D721Med (cell line): ENCODE results near the gene HIVEP3.

Source experiments
- DNase-seq: peaks from one replicate; pipeline ENCODE4 v3.0.0; 2011; ENCODE audit warnings: low spot score; ENCODE audit not compliant: insufficient read length
- FAIRE-seq: peaks from 2 replicates; lab custom pipeline; 2011; peaks lifted over from hg19 to GRCh38; lab: Jason Lieb, UNC
- TF ChIP-seq, protein P1 (sequence below): IDR thresholded peaks from 2 replicates; pipeline ENCODE4 v1.5.1; 2012; ENCODE audit warnings: mild to moderate bottlenecking, control low read depth; ENCODE audit not compliant: insufficient read depth; ENCODE audit errors: missing control alignments

The HIVEP3 gene

GRCh38 chr1:41507836-41508235 lies 410.9 kb downstream of the HIVEP3 start:
- DNase-seq (no peak), FAIRE-seq (no peak)
- TF ChIP-seq, protein P1, sequence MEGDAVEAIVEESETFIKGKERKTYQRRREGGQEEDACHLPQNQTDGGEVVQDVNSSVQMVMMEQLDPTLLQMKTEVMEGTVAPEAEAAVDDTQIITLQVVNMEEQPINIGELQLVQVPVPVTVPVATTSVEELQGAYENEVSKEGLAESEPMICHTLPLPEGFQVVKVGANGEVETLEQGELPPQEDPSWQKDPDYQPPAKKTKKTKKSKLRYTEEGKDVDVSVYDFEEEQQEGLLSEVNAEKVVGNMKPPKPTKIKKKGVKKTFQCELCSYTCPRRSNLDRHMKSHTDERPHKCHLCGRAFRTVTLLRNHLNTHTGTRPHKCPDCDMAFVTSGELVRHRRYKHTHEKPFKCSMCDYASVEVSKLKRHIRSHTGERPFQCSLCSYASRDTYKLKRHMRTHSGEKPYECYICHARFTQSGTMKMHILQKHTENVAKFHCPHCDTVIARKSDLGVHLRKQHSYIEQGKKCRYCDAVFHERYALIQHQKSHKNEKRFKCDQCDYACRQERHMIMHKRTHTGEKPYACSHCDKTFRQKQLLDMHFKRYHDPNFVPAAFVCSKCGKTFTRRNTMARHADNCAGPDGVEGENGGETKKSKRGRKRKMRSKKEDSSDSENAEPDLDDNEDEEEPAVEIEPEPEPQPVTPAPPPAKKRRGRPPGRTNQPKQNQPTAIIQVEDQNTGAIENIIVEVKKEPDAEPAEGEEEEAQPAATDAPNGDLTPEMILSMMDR: no peak

DNA sequence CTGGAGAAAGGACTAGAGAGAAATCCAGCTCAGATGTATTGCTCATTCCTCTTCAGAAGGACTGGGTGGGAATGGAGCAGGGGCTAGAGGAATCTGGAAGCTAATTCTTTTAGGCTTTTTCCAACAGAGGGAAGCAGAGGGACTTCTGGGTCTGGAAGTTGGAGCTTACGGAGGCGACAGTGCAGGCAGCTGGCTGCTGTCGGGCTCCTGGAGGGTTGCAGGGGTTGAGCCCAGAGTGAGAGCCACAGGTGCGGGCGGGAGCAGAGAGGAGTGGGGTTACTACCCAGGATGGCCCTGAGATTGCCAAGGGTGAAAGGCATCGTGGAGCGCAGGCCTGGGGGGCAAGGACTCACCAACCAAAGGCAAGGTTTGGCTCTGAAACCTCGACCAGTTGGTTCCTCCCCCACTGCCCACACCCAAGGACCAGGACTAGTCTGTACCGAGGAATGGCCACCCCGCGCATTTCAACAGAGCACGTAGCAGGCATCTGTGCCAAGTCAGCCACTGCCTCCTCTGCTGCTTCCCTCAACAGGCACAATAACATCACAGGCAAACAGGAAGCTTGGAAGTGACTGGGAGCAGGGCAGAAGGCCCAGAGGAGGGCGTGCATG lies 411.5 kb downstream of the HIVEP3 start:
- no peak for FAIRE-seq
- TF ChIP-seq, protein P1: no peak
- no peak for DNase-seq

DNA sequence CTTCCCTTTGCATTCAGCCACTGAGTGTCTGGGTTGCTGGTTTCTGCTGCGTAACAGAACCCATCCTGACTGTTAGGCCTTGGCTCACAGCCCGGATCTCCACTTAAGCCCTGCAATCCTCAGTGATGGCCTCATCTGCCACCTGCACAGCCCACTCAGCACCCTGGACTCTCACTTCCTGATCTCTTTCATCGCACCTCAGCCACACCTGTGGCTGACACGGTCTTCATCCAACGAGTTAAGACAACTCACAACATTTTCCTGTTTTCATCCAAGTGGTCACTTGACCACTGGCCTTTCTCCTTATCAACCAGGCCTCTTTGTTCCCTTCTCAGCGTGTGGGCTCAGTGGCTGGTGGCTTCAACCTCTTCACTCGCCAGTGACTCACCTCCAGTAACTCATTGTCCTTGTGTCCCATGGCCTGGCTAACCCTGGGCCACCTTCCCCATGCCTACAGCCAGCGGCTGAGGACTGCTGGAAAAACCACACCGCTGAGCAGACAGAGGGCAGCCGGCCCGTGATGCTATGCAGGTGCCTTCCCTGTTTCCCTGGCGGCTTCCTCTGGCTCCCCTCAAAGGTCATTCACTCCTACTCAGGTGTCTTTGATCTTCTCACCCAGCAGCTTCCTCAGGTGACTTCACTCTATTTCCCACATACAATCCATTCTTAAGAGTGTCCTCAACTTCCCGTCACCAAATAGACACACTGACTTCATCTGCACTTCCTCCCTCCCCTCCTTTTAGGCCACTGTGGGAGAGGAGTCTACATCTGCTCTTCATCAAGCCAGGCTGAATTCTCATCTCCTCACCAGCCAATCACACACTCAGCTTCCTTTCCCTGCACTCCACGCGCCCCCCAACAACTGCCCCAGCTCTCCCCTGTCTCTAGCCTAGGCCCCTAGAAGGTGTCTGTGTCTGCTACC lies 414.3 kb downstream of the HIVEP3 start:
- FAIRE-seq (no peak), DNase-seq (no peak)
- TF ChIP-seq, protein P1: no peak

DNA sequence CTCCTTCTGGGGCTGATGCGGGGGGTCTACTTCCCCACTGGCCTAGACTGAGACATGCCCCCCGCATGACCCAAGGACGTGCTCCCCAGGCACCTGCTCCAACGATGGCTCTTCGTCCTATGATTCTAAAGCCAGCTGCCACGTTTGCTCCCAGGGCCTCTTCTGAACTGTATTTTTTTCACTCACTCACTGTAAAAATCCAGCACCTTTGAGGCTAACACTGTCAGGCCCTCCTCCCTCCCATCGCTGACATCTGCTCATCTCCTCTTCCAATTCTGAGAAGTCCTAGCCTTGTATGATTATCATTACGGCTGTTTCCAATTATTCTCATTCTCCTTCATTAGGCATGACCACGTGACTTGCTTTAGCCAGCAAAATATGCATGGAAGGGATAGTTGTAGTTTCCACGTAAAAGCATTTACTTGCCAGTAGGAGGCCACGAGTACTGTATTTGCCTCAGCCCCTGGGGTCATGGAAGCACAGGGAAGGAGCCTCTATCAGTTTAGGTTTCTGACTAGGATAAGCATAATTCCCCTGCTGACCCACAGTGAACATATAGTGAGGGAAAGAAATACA lies 415.1 kb downstream of the HIVEP3 start:
- DNase-seq: no peak
- TF ChIP-seq, protein P1: no peak
- FAIRE-seq: no peak

DNA sequence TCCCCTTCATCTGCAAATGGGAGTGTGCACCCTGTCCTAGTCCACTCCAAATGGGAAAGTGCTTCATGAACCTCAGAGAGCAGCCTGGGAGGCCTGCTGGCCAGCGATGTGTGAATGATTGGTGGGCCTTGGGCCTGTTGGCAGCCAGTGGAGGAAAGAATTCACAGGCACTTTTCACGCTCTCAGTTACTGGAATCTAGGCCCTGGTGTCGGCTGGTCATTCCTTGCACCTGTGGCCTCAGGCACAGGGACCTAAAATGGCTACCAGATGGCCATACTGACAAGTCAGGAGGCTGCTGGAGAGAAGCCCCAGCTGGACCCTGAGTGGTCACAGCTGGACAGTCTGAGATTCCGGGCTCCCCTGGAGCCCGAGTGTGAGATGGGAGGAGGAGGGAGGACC lies 415.8 kb downstream of the HIVEP3 start:
- DNase-seq: no peak
- TF ChIP-seq, protein P1: no peak
- FAIRE-seq: no peak

DNA sequence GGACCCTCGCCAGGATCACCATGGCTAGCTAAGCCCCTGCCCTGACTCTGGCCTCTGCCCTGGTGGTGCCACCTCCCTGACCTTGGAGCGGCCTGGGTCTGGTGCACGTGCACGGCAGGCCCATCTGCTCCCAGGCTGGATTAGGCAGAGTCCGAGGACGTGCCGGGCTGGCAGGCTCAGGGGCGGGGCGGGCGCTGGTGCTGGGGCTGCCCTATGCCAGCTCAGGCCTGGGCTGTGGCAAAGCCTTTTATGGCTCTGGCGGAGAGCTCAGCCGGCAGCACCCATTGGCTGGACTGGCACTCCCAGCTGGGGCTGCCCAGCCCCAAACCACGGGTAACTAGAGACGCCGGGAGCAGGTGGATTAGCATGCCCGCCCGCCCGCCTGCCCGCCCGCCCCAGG lies 417.1 kb downstream of the HIVEP3 start:
- no peak for FAIRE-seq

More for the DNA sequence above, 417.1 kb downstream of the HIVEP3 start:
- TF ChIP-seq, protein P1: no peak
- DNase-seq: no peak
